H7 (cell line): ENCODE data around the gene PAX9. TPM values are rescaled to one million over a fixed set of nuclear protein-coding genes. Genes with fewer than 3 reads are reported as not detected.

Experiments used
- DNase-seq: peaks from one replicate; pipeline ENCODE4 v3.0.0; 2012
- H3K27me3 ChIP-seq: 2 replicates; pipeline ENCODE4 v1.6.0; 2011; ENCODE audit warnings: mild to moderate bottlenecking, low read length; ENCODE audit not compliant: control insufficient read depth, insufficient read depth
- H3K36me3 ChIP-seq: replicated peaks from 2 replicates; pipeline ENCODE4 v1.5.1; 2011; ENCODE audit warnings: low read length; ENCODE audit not compliant: control insufficient read depth, insufficient read depth
- H3K4me3 ChIP-seq: 2 replicates; pipeline ENCODE4 v1.5.1; 2011; ENCODE audit warnings: low read depth, mild to moderate bottlenecking, control low read depth, low read length, moderate library complexity; ENCODE audit not compliant: insufficient read depth
- total RNA-seq: library from RNA; depleted of rRNA; stranded (reverse); fragments of >200 nt; shearing (Covaris generic); gene quantifications from 2 replicates; pipeline ENCODE4 v1.2.3, GENCODE V29; 2014

The PAX9 gene
- total RNA-seq, 1 experiment from 2014 or later = not detected

GRCh38 chr14:36652542-36653201 is 9.0 kb upstream of the PAX9 start:
- H3K36me3 ChIP-seq = no peaks in the 10 kb centered on the region

GRCh38 chr14:36653413-36653812 is 8.2 kb upstream of the PAX9 start:
- peaks cover 100% of the 10 kb centered on the region for H3K27me3 ChIP-seq
- DNase-seq = no peak
- H3K4me3 ChIP-seq = no peak overlapping the region
- no peaks in the 10 kb centered on the region for H3K36me3 ChIP-seq

More at GRCh38 chr14:36652542-36653201, 9.0 kb upstream of the PAX9 start:
- Histone ChIP-seq H3K4me3 (no peak overlapping the region), H3K27me3 (peaks cover 100% of the 10 kb centered on the region)
- no peak for DNase-seq

GRCh38 chr14:36653962-36654793 is 7.5 kb upstream of the PAX9 start:
- Histone ChIP-seq H3K27me3 (peaks cover 100% of the 10 kb centered on the region), H3K36me3 (no peaks in the 10 kb centered on the region), H3K4me3 (no peak overlapping the region)
- DNase-seq = peak; percentile 77

GRCh38 chr14:36654794-36655381 is 6.8 kb upstream of the PAX9 start:
- Histone ChIP-seq H3K36me3 (no peaks in the 10 kb centered on the region), H3K27me3 (peaks cover 100% of the 10 kb centered on the region), H3K4me3 (no peak overlapping the region)
- DNase-seq = peak; percentile 51

GRCh38 chr14:36655571-36655962 is 6.1 kb upstream of the PAX9 start:
- H3K36me3 ChIP-seq = no peaks in the 10 kb centered on the region
- peak; percentile 72 for DNase-seq
- H3K27me3 ChIP-seq = peaks cover 100% of the 10 kb centered on the region
- H3K4me3 ChIP-seq = no peak overlapping the region

- peaks cover 100% of the 10 kb centered on the region for H3K27me3 ChIP-seq
- H3K4me3 ChIP-seq = peak overlapping the region; percentile 32
- H3K36me3 ChIP-seq = no peaks in the 10 kb centered on the region
- peak; percentile 86 for DNase-seq
These were observed 5.5 kb upstream of the PAX9 start for GRCh38 chr14:36655963-36656686.

- peak; percentile 76 for DNase-seq
- H3K36me3 ChIP-seq = no peaks in the 10 kb centered on the region
- peaks cover 97% of the 10 kb centered on the region for H3K27me3 ChIP-seq
- no peak overlapping the region for H3K4me3 ChIP-seq
These were observed 4.8 kb upstream of the PAX9 start for GRCh38 chr14:36656687-36657398.

GRCh38 chr14:36657399-36658122 is 4.1 kb upstream of the PAX9 start:
- H3K36me3 ChIP-seq = no peaks in the 10 kb centered on the region
- H3K27me3 ChIP-seq = peaks cover 94% of the 10 kb centered on the region
- DNase-seq = peak; percentile 77
- H3K4me3 ChIP-seq = no peak overlapping the region; the same call in 1 of the 2 replicates

GRCh38 chr14:36658123-36659009 is 3.3 kb upstream of the PAX9 start:
- no peak overlapping the region for H3K4me3 ChIP-seq
- H3K27me3 ChIP-seq = peaks cover 94% of the 10 kb centered on the region
- peak; percentile 71 for DNase-seq
- H3K36me3 ChIP-seq = no peaks in the 10 kb centered on the region

- DNase-seq = peak; percentile 40
- Histone ChIP-seq H3K4me3 (no peak overlapping the region), H3K36me3 (no peaks in the 10 kb centered on the region), H3K27me3 (peaks cover 94% of the 10 kb centered on the region)
These were observed 2.4 kb upstream of the PAX9 start for GRCh38 chr14:36659010-36659821.

- Histone ChIP-seq H3K36me3 (no peaks in the 10 kb centered on the region), H3K4me3 (no peak overlapping the region), H3K27me3 (peaks cover 94% of the 10 kb centered on the region)
- peak; percentile 47 for DNase-seq
These were observed 1.6 kb upstream of the PAX9 start for GRCh38 chr14:36659822-36660735.
